Fibroblast of pulmonary artery (primary cell): ENCODE results near the gene EBLN2.

Experiments used
- DNase-seq: peaks from one replicate; pipeline ENCODE4 v3.0.0-alpha.2; 2010; ENCODE audit warnings: low read depth
- H3K4me3 ChIP-seq: replicated peaks from 2 replicates; pipeline ENCODE4 v1.5.1; 2011; ENCODE audit warnings: low read depth, mild to moderate bottlenecking, control low read depth, low read length, moderate library complexity
- TF ChIP-seq, protein P1 (sequence below): IDR thresholded peaks from 2 replicates; pipeline ENCODE4 v1.5.1; 2011; ENCODE audit warnings: mild to moderate bottlenecking, control low read depth, low read length, inconsistent platforms; ENCODE audit errors: missing control alignments

EBLN2 gene

DNA sequence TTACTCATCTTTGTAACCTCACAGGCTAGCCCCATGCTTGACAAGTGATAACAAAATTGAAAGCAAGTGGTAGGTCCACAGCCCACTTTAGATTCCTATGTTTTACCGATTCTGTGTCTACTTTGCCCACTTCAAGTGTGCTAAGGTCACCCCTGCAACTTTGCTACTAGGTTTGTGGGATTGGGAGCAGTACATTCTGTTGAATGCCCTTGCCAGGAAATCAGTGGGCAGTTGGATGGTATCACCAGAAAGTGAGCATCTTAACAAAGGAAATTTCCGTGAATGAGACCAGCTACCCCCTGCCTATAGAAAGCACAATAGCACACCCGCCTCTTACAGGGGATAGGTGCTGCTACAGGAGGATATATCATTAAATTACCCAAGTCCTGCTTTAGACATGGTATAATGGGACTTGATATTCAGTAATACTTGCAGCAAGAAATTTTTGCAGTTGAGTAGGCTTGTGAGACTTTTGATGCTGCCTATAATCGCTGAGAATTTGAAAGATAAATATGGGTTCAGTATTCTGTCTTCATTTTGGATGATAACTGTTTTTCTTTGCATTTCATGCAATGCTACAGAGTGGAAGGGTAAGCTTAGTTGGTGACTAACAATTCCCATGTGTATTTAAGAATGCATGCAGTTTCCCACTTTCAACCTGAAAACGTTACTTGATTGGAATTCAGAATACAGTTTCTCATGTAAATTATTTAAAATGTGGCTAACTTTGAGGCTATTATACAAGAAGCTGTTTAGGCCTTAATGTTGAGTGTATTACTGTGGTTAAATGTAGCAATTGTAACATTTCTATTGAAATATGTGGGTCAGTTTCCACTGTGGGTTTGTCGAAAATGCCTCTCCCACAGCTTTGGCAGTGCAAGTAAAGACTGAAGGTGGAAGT is 9.5 kb downstream of the EBLN2 start:
- no peak overlapping the region for H3K4me3 ChIP-seq
- peak; percentile 57 for DNase-seq
- TF ChIP-seq, protein P1, sequence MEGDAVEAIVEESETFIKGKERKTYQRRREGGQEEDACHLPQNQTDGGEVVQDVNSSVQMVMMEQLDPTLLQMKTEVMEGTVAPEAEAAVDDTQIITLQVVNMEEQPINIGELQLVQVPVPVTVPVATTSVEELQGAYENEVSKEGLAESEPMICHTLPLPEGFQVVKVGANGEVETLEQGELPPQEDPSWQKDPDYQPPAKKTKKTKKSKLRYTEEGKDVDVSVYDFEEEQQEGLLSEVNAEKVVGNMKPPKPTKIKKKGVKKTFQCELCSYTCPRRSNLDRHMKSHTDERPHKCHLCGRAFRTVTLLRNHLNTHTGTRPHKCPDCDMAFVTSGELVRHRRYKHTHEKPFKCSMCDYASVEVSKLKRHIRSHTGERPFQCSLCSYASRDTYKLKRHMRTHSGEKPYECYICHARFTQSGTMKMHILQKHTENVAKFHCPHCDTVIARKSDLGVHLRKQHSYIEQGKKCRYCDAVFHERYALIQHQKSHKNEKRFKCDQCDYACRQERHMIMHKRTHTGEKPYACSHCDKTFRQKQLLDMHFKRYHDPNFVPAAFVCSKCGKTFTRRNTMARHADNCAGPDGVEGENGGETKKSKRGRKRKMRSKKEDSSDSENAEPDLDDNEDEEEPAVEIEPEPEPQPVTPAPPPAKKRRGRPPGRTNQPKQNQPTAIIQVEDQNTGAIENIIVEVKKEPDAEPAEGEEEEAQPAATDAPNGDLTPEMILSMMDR, result no peak

DNA sequence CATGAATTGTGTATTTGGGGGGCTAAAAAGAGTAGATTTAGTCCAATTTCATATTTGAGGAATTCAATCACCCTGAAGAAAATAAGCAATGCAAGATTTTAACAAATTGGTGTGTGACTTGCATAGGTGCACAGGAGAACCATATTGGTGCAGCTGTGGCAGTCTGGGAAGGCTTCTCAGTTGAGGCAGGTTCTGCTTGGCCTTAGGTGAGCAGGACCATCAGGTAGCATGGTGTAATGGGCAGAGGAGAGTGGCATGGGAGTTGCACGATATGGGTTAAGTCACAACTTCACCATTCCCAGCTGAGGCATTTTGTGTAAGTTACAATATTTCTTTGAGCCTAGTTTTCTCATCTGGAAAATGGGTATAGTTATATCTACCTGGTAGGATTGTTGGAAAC is 10.5 kb downstream of the EBLN2 start:
- no peak for DNase-seq
- H3K4me3 ChIP-seq, result no peak overlapping the region
- TF ChIP-seq, protein P1, result no peak

DNA sequence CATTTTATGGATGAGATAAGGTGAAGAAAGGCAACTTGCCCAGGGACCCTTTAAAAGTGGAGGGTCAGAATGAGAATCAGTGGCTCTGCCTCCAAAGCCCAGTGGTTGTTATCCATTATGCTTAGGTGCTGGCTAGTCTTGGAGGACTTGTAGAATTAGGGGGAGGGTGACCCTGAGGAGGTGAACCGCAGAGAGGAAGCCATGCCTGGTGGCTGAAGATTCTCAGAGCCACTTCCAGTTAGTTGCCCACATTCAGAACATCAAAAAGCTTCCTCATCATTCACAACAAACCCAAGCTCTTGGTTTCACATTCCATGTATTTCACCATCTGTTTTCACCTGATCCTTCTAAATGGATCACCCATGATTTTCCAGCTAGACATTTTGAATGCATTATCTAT is 11.2 kb downstream of the EBLN2 start:
- no peak for DNase-seq
- no peak overlapping the region for H3K4me3 ChIP-seq
- TF ChIP-seq, protein P1, result no peak

DNA sequence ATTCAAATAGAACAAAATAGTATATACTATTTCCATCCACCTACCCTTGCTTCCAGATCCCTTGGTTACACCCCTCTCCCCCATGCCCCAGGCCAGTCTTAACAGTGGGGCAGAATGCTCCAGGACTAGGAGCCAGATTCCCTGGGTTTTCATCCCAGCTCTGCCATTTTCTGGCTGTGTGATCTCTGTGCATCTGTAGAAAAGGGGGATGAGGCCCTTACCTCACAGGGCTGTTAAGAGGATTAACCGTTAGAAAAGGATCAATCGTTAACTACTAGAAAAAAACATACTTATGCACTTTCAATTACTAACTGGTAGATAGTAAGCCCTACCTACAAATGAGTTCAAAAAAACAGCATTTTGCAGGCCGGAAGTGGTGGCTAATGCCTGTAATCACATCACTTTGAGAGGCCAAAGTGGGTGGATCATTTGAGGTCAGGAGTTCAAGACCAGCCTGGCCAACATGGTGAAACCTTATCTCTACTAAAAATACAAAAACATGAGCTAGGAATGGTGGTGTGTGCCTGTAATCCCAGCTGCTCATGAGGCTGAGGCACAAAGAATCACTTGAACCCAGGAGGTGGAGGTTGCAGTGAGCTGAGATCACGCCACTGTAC is 11.7 kb downstream of the EBLN2 start:
- no peak overlapping the region for H3K4me3 ChIP-seq
- TF ChIP-seq, protein P1, result no peak
- DNase-seq, result no peak

DNA sequence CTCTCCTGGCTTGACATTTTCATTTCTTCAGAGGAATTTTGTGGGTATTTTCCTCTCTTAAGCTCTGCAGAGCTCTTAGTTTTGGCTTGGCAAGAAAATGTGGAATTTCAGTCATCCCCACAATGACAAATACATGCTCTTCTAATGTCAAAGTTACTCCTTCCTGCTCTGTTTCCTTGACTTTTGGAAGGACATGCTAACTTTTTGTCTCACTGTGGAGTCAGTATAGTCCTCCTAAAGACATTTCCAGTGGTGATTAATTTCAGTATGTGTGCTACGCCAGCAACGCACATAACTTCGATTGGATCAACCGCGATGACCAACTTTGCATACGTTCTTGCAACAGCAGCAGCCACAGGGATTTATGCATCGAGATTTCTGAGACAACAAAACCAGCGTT is 13.3 kb downstream of the EBLN2 start:
- TF ChIP-seq, protein P1, result no peak
- DNase-seq, result no peak
- no peak overlapping the region for H3K4me3 ChIP-seq

DNA sequence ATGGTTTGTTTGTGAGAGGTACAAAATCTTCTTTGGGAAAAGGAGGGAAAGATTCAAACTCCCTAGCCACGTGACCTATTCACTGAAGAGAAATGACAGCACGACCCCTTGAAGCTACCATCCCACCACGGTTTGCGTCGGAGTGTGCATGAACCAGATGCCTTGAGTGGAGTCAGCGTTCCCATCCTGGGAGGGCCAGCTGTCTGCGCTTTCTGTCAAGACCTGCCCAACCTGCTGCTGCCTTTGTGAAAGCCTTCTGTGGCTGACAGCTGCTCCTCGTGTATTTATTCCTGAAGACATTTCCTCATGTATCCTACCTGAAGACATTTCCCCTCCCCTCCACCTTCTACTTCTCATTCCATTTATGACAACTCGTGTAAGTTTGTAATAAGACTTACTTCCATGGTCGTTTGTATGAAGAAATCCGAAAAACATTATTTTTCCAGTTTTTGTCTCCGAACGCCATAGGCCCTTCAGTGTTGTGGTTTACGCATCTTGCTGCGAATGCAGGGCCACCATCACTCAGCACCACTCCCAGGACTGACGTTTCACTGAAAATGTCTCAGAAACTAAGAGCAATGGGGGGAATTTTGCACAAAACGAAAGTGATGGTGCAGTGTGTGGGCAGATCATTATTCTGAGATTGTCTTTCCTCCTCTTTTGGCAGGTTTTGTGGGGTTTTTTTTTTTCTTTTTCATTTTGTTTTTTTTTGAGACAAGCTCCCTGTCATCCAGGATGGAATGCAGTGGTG is 18.9 kb downstream of the EBLN2 start:
- TF ChIP-seq, protein P1, result no peak
- no peak overlapping the region for H3K4me3 ChIP-seq
- DNase-seq, result peak; percentile 32
